Mesothelial cell of epicardium (in vitro differentiated cells): ENCODE measurements around the gene RHBDF2. TPM values are rescaled to one million over a fixed set of nuclear protein-coding genes. Genes with fewer than 3 reads are reported as not detected.

Experiments used
- DNase-seq, 2 experiments: peaks; one replicate each; pipeline ENCODE4 v3.0.0; 2021; ENCODE audit warnings: low spot score in 2 of 2; ENCODE audit not compliant: unreplicated experiment in 2 of 2
- H3K27ac Mint-ChIP-seq: 2 replicates; pipeline ENCODE4 v1.8.0; 2021; ENCODE audit warnings: mixed read lengths
- H3K27me3 Mint-ChIP-seq: 2 replicates; pipeline ENCODE4 v1.8.0; 2021; ENCODE audit warnings: low read depth, mixed read lengths
- H3K36me3 Mint-ChIP-seq: 2 replicates; pipeline ENCODE4 v1.8.0; 2021; ENCODE audit warnings: mixed read lengths
- H3K4me1 Mint-ChIP-seq: 2 replicates; pipeline ENCODE4 v1.8.0; 2021; ENCODE audit warnings: mixed read lengths
- H3K4me3 Mint-ChIP-seq: 2 replicates; pipeline ENCODE4 v1.8.0; 2021; ENCODE audit warnings: mild to moderate bottlenecking, moderate library complexity, mixed read lengths
- H3K9me3 Mint-ChIP-seq: 2 replicates; pipeline ENCODE4 v1.8.0; 2021; ENCODE audit warnings: mixed read lengths
- CTCF ChIP-seq: fragments of 200-600 bp; sonication (generic); IDR thresholded peaks from one replicate; pipeline ENCODE4 v1.5.0; 2021; ENCODE audit warnings: antibody characterized with exemption; ENCODE audit not compliant: unreplicated experiment
- total RNA-seq: library from RNA; stranded (reverse); gene quantifications from 3 replicates; pipeline ENCODE4 v1.2.1, GENCODE V29; 2021

Gene RHBDF2
- total RNA-seq, 1 donor from 2014 or later: 21.5 TPM

- Mint-ChIP-seq H3K9me3 (no peaks in the 10 kb centered on the region), H3K4me3 (no peak overlapping the region), H3K27ac (no peak overlapping the region), H3K27me3 (no peaks in the 10 kb centered on the region), H3K36me3 (peaks cover 4% of the 10 kb centered on the region), H3K4me1 (peaks cover 7% of the 10 kb centered on the region)
- TF ChIP-seq CTCF: no peak
- no peak for DNase-seq
Measured at GRCh38 chr17:76467809-76468633, 33.2 kb downstream of the RHBDF2 start.

DNA sequence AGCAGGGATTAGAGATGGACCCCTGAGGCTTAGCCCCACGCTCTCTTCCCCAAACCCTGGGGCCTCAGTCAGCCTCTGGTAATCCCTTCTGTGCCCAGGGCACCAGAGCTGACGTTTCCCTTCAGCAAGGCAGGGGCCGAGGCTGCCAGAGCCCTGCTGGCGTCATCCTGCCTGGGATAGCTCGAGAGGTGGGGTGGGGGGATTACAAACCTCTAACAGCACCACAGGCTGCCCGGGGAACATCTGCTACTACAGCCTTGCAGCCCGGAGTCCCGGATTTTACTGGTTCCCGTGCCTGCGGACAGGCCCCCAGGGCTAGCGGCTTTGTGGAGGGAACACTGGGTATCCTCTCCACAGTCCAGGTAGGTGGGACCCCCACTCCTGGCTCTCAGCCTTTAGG is 33.9 kb downstream of the RHBDF2 start, which contains the start of gene AANAT:
Gene AANAT (plus strand): TSS at position 238 of the 400 bp plus-strand sequence. CDS start 1,144 bp downstream, outside the sequence.
- Mint-ChIP-seq H3K27ac (no peak within 1 kb of the TSS), H3K4me1 (peaks cover 7% of the 10 kb centered on the region), H3K9me3 (no peaks in the 10 kb centered on the region), H3K27me3 (no peaks in the 10 kb centered on the region), H3K36me3 (peaks cover 4% of the 10 kb centered on the region), H3K4me3 (no peak within 1 kb of the TSS)
- no peak for DNase-seq
- no peak for TF ChIP-seq CTCF

GRCh38 chr17:76466775-76467130 is 34.5 kb downstream of the RHBDF2 start:
- Mint-ChIP-seq H3K27me3 (peaks cover 2% of the 10 kb centered on the region), H3K27ac (no peak overlapping the region), H3K4me1 (peaks cover 7% of the 10 kb centered on the region), H3K36me3 (peaks cover 4% of the 10 kb centered on the region), H3K9me3 (no peaks in the 10 kb centered on the region), H3K4me3 (no peak overlapping the region)
- TF ChIP-seq CTCF: no peak
- DNase-seq: no peak

DNA sequence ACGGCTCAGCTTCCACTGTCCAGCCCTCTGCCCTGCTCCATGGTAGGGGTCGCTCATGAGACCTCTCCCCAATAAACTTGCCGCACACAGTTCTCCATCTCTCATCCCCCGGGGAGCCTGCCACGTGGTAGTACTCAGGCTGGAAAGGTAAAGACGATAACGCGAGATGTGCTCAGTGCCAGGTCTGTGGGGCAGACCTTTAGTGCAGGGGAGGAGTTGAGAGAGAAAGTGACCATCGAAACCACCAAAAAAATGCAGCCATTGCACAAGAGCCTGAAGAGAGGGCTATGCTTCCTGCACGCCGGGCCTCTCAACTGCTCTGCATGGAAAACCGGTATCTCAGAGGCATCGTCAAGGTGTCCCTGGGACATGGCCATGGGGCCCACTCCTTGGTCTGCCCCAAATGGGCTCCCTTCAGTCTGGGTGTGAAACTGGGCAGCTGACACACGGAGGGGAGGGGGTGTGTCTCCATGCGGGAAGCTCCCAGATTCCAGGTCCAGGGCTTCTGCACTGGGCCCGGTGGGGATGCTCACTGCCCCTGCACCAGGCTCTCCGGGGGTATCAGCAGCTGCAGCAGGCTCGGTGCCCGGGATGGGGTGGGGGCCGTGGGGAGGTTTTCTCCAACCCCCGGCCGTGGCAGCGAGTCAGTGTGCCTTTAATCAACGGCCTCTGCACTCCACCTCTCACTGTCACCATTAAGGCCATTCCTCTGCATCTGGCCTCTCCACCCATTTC is 38.5 kb downstream of the RHBDF2 start:
- Mint-ChIP-seq H3K4me1 (peaks cover 7% of the 10 kb centered on the region), H3K27ac (no peak overlapping the region), H3K4me3 (no peak overlapping the region), H3K9me3 (no peaks in the 10 kb centered on the region), H3K27me3 (peaks cover 2% of the 10 kb centered on the region), H3K36me3 (no peaks in the 10 kb centered on the region)
- DNase-seq: no peak
- TF ChIP-seq CTCF: no peak

- no peak for TF ChIP-seq CTCF
- Mint-ChIP-seq H3K4me3 (no peak overlapping the region), H3K36me3 (no peaks in the 10 kb centered on the region)
Measured at GRCh38 chr17:76461765-76462555, 39.3 kb downstream of the RHBDF2 start.

More at GRCh38 chr17:76461765-76462555, 39.3 kb downstream of the RHBDF2 start:
- Mint-ChIP-seq H3K4me1 (peaks cover 7% of the 10 kb centered on the region), H3K27me3 (peaks cover 2% of the 10 kb centered on the region), H3K9me3 (no peaks in the 10 kb centered on the region), H3K27ac (no peak overlapping the region)
- DNase-seq: no peak
